ENCODE results near the gene PIGK. TPM values are rescaled to one million over a fixed set of nuclear protein-coding genes. Genes with fewer than 3 reads are reported as not detected.
"Not testable (repeated sequence)": the region's sequence is repeated elsewhere in the genome, so short reads cannot be mapped to it uniquely, and the experiment has no call there.

Gene PIGK
- total and polyA plus RNA-seq, 2 experiments from 2014 or later = 11.2 to 13.0 TPM

- H3K36me3 ChIP-seq = no peaks in the 10 kb centered on the region
- H3K27ac ChIP-seq = no peak overlapping the region
- no peaks in the 10 kb centered on the region for H3K27me3 ChIP-seq
- DNase-seq (ENCODE audit: low read depth in 1 of 2, low spot score in 1 of 2) = no peak
- H3K9me3 ChIP-seq (ENCODE audit: low read depth) = no peaks in the 10 kb centered on the region
- no peak overlapping the region for H3K4me3 ChIP-seq
- H3K4me1 ChIP-seq (ENCODE audit: low read depth) = no peaks in the 10 kb centered on the region
- no peak for TF ChIP-seq CTCF (IDR thresholded peaks at IDR 0.05; ENCODE audit: low read depth, low read length)
Measured at GRCh38 chr1:77197351-77197750, 21.9 kb downstream of the PIGK start.

- Histone ChIP-seq H3K27me3 (no peaks in the 10 kb centered on the region), H3K36me3 (no peaks in the 10 kb centered on the region), H3K4me1 (ENCODE audit: low read depth) (no peaks in the 10 kb centered on the region), H3K4me3 (no peak overlapping the region), H3K27ac (no peak overlapping the region), H3K9me3 (ENCODE audit: low read depth) (no peaks in the 10 kb centered on the region)
- DNase-seq (ENCODE audit: low read depth in 1 of 2, low spot score in 1 of 2) = no peak
- no peak for TF ChIP-seq CTCF (IDR thresholded peaks at IDR 0.05; ENCODE audit: low read depth, low read length)
Measured at GRCh38 chr1:77193951-77194350, 25.3 kb downstream of the PIGK start.

- no peaks in the 10 kb centered on the region for H3K9me3 ChIP-seq (ENCODE audit: low read depth)
- no peaks in the 10 kb centered on the region for H3K36me3 ChIP-seq
- no peaks in the 10 kb centered on the region for H3K4me1 ChIP-seq (ENCODE audit: low read depth)
- no peaks in the 10 kb centered on the region for H3K27me3 ChIP-seq
- no peak for TF ChIP-seq CTCF (IDR thresholded peaks at IDR 0.05; ENCODE audit: low read depth, low read length)
- no peak overlapping the region for H3K27ac ChIP-seq
- DNase-seq (ENCODE audit: low read depth in 1 of 2, low spot score in 1 of 2) = no peak
- H3K4me3 ChIP-seq = no peak overlapping the region
Measured at GRCh38 chr1:77188770-77189169, 30.5 kb downstream of the PIGK start.

- H3K9me3 ChIP-seq (ENCODE audit: low read depth); H3K27me3 ChIP-seq; H3K36me3 ChIP-seq; H3K27ac ChIP-seq; DNase-seq (ENCODE audit: low read depth in 1 of 2, low spot score in 1 of 2); H3K4me3 ChIP-seq; H3K4me1 ChIP-seq (ENCODE audit: low read depth): not testable (repeated sequence)
Measured at GRCh38 chr1:77186907-77187306, 32.3 kb downstream of the PIGK start.

GRCh38 chr1:77182083-77182482 is 37.1 kb downstream of the PIGK start:
- DNase-seq (ENCODE audit: low read depth in 1 of 2, low spot score in 1 of 2) = no peak
- Histone ChIP-seq H3K9me3 (ENCODE audit: low read depth) (no peaks in the 10 kb centered on the region), H3K4me1 (ENCODE audit: low read depth) (no peaks in the 10 kb centered on the region), H3K36me3 (no peaks in the 10 kb centered on the region), H3K27me3 (no peaks in the 10 kb centered on the region), H3K27ac (no peak overlapping the region), H3K4me3 (no peak overlapping the region)
- TF ChIP-seq CTCF (IDR thresholded peaks at IDR 0.05; ENCODE audit: low read depth, low read length) = no peak

- no peak for TF ChIP-seq CTCF (IDR thresholded peaks at IDR 0.05; ENCODE audit: low read depth, low read length)
- H3K27ac ChIP-seq = no peak overlapping the region
- no peaks in the 10 kb centered on the region for H3K36me3 ChIP-seq
- no peaks in the 10 kb centered on the region for H3K9me3 ChIP-seq (ENCODE audit: low read depth)
- H3K4me1 ChIP-seq (ENCODE audit: low read depth) = no peaks in the 10 kb centered on the region
- no peak overlapping the region for H3K4me3 ChIP-seq
- H3K27me3 ChIP-seq = no peaks in the 10 kb centered on the region
- DNase-seq (ENCODE audit: low read depth in 1 of 2, low spot score in 1 of 2) = no peak
Measured at GRCh38 chr1:77179632-77180031, 39.6 kb downstream of the PIGK start.
